Activated naive CD8-positive, alpha-beta T cell treated with anti-CD3 and anti-CD28 coated beads, Interleukin-2, amount 10 ng/mL, durations not matched to agents 7 days and 5 days (primary cell): ENCODE results near the gene MREG. TPM values are rescaled to one million over a fixed set of nuclear protein-coding genes. Genes with fewer than 3 reads are reported as not detected.

Experiments used
- ATAC-seq: fragments of 150-1000 bp; cut with Tn5 transposase; one replicate; pipeline ENCODE4 v1.10.0; 2021; ENCODE audit warnings: low read depth, moderate library complexity
- POLR2A ChIA-PET: fragments of 350-600 bp; sonication (Branson Sonifier 250); formaldehyde crosslinking; loops from one replicate; lab custom pipeline; 2021; ENCODE audit warnings: antibody characterized with exemption; lab: Charles Lee
- DNase-seq: peaks from one replicate; pipeline ENCODE4 v3.0.0; 2021
- H3K27ac Mint-ChIP-seq: one replicate; pipeline ENCODE4 v1.8.0; 2022; ENCODE audit warnings: mild to moderate bottlenecking, mixed read lengths
- H3K27me3 Mint-ChIP-seq: one replicate; pipeline ENCODE4 v1.8.0; 2022; ENCODE audit warnings: mild to moderate bottlenecking, moderate library complexity, mixed read lengths
- H3K36me3 Mint-ChIP-seq: one replicate; pipeline ENCODE4 v1.8.0; 2021; ENCODE audit warnings: mild to moderate bottlenecking, mixed read lengths
- H3K4me1 Mint-ChIP-seq: one replicate; pipeline ENCODE4 v1.8.0; 2021; ENCODE audit warnings: mixed read lengths
- H3K4me3 Mint-ChIP-seq: one replicate; pipeline ENCODE4 v1.8.0; 2022; ENCODE audit warnings: mild to moderate bottlenecking, moderate library complexity, mixed read lengths
- H3K9me3 Mint-ChIP-seq: one replicate; pipeline ENCODE4 v1.8.0; 2021; ENCODE audit warnings: mixed read lengths
- total RNA-seq, 2 experiments: library from RNA; stranded (reverse); gene quantifications; one replicate each; pipeline ENCODE4 v1.2.3, GENCODE V29; 2021

Gene MREG, protein sequence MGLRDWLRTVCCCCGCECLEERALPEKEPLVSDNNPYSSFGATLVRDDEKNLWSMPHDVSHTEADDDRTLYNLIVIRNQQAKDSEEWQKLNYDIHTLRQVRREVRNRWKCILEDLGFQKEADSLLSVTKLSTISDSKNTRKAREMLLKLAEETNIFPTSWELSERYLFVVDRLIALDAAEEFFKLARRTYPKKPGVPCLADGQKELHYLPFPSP
- total RNA-seq, result 1 to 10 TPM; 7.0 to 8.5 TPM

DNA sequence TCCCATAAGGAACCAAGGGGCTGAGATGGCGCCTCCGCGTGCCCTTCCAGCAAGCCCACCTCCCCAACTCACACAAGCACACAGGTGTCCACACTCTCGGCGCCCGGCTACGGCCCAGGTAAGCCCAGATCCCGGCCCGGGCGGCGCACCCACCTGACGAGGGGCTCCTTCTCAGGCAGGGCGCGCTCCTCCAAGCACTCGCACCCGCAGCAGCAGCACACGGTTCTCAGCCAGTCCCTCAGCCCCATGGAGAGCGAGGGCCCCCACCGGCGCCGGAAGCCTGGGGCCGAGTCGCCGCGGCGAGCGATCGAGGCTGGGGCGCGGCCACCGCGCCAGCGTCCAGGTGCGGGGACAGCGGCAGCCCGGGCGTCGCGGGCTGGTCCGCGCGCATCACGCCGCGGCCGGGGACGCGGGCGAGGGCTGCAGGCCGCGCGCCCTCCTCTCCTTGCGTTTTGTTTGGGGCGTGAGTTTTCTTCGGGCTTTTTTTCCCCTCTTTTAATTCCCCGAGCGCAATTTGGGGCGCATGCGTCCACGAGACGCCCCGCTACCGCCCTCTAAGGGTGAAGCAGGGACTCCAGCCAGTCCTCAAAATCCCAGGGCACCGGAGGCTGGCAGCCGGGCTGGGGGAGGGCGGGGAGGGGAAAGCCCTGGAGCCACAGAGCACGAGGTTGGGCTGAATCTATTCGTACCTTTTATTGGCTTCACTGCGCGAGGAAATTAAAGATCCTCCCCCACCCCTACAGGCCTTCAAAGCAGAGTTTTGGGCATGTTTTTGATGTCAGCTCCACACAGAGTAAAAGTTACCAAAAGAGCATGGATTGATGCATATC lies at the start of gene MREG:
Gene MREG (minus strand): TSS at position 472 of the 830 bp plus-strand sequence. CDS start 224 bp downstream, at position 248.
- DNase-seq, result peak; percentile 84
- no peaks in the 10 kb centered on the region for H3K27me3 Mint-ChIP-seq
- peak; percentile 66 for ATAC-seq
- H3K9me3 Mint-ChIP-seq, result no peaks in the 10 kb centered on the region
- POLR2A ChIA-PET, result interaction anchor here (0.6 kb wide), 2 partner anchors 7 to 264 kb away, joined by 3 read pairs; no protein-coding TSS in a partner anchor
- H3K4me1 Mint-ChIP-seq, result peaks cover 40% of the 10 kb centered on the region
- H3K4me3 Mint-ChIP-seq, result peak within 1 kb of the TSS; percentile 90
- H3K27ac Mint-ChIP-seq, result peak within 1 kb of the TSS; percentile 65
- H3K36me3 Mint-ChIP-seq, result peaks cover 2% of the 10 kb centered on the region

DNA sequence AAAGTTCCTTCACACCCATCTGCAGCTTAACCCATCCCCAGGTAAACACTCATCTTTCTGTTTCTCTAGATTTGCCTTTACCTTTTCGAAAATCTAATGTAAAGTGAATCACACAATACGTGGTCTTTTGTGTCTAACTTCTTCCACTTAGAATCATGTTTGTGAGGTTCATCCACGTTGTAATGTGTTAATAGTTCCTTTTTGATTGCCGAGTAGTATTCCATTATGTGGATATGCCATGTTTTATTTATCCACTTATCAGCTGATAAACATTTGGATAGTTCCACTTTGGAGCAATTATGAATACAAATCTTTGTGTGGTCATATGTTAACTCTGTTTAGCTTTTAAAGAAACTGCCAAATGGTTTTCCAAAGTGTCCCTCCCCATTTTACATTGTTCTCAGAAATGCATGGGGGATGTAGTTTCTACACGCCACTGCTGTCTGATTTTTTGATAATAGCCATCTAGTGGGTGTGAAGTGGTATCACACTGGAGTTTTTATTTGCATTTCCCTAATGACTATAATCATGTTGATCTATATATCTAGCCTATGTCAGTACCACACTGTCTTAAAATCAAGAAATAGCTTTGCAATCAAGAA lies 46.0 kb upstream of the MREG start:
- Mint-ChIP-seq H3K27me3 (no peaks in the 10 kb centered on the region), H3K4me1 (peaks cover 31% of the 10 kb centered on the region), H3K4me3 (no peak overlapping the region), H3K27ac (no peak overlapping the region), H3K36me3 (peaks cover 19% of the 10 kb centered on the region), H3K9me3 (no peaks in the 10 kb centered on the region)
- POLR2A ChIA-PET, result interaction anchor here (1.1 to 2.5 kb wide), 4 partner anchors 9 to 93 kb away, joined by 4 to 11 read pairs (median 6); partner anchors contain the start of genes PECR and TMEM169
- DNase-seq (no peak), ATAC-seq (no peak)

DNA sequence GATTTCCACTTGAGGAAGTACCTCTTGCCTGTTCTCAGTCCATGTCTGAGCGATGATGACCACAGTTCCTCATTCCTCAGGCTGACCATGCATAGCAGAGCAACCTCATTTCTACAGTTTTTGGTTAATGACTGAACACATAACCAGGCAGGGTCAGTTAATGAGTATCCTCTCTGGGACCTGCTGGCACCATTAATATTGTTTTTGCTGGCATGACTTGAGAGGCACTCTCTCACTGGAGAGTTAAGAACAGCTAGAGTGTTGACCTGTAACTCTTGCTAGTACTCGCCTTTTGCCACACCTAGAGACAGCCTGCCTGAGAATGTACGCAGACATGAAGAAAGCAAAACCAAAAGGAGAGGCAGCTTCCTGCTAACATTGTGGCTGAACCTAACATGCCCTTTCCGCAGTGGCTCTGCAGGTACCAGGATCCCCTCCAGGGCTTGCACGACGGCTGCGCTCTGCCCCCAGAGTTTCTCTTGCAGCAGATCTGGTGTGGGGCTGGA lies 44.4 kb upstream of the MREG start:
- peak overlapping the region; percentile 92 for H3K27ac Mint-ChIP-seq
- H3K27me3 Mint-ChIP-seq, result no peaks in the 10 kb centered on the region
- peak overlapping the region; percentile 79 for H3K4me3 Mint-ChIP-seq
- DNase-seq (peak; percentile 66), ATAC-seq (peak; percentile 99)
- H3K4me1 Mint-ChIP-seq, result peaks cover 31% of the 10 kb centered on the region
- POLR2A ChIA-PET, result interaction anchor here (1.6 to 2.5 kb wide), 4 partner anchors 11 to 52 kb away, joined by 4 to 11 read pairs (median 8); partner anchors contain the start of genes PECR, TMEM169 and XRCC5
- H3K36me3 Mint-ChIP-seq, result peaks cover 19% of the 10 kb centered on the region
- no peaks in the 10 kb centered on the region for H3K9me3 Mint-ChIP-seq

DNA sequence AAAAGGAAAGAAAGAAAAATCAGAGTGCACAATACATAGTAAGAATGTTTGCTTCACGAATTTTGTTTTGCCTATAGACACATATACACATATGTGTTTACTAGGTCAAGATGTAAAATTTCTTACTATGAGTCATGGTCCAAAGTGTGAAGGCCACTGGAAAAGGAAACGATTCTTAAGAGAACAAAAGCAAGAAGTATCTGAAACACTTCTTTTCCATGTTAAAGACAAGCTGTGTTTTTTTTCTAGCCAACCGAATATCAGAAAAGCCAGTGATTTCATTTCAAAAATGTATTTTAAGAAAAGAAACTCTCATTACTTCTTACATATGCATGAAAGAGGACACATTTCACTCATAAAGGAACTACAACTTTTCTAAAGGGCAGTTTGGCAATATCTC lies 43.4 kb upstream of the MREG start:
- no peak for DNase-seq
- ATAC-seq, result no peak
- H3K27me3 Mint-ChIP-seq, result no peaks in the 10 kb centered on the region
- peak overlapping the region; percentile 21 for H3K27ac Mint-ChIP-seq
- H3K36me3 Mint-ChIP-seq, result peaks cover 21% of the 10 kb centered on the region
- no peak overlapping the region for H3K4me3 Mint-ChIP-seq
- no peaks in the 10 kb centered on the region for H3K9me3 Mint-ChIP-seq
- H3K4me1 Mint-ChIP-seq, result peaks cover 31% of the 10 kb centered on the region
- POLR2A ChIA-PET, result no interaction called here

DNA sequence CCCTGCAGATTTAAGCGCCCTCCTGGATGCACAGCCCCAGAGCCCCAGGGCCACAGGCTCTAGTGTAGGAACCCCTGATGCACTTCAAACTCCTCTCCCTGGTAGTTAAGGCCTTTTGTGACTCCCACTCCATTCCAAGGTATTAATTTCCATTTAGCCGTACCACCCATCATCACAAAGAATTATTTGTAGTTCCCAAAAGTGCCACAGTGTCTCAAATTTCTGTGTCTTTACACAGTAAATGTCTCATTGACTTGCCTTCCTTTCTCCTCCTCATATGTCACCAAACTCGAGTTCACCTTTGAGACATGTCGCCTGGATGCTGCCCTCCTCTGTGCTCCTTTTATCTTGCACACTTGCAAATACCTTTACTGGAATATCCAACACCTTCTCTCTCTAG lies 42.3 kb upstream of the MREG start:
- Mint-ChIP-seq H3K36me3 (peaks cover 28% of the 10 kb centered on the region), H3K27ac (no peak overlapping the region)
- no peak for DNase-seq

DNA sequence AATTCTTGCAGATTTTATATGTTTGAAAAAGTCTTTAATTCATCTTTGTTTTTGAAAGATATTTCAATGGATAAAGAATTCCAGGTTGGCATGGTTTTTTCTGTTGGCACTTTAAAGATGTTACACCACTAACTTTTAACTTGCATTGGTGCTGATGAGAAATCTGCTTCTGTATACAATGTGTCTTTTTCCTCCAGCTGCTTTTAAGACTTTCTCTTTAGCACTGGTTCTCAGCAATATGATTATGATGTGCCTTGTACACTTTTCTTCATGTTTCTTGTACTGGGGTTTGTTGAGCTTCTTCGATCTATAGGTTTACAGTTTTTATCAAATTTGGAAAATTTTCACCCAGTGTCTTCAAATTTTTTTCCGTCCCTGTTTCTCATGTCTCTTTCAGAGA lies 39.1 kb upstream of the MREG start:
- no peaks in the 10 kb centered on the region for H3K27me3 Mint-ChIP-seq
- no peaks in the 10 kb centered on the region for H3K9me3 Mint-ChIP-seq
- ATAC-seq, result no peak
- H3K36me3 Mint-ChIP-seq, result peaks cover 34% of the 10 kb centered on the region
- H3K4me1 Mint-ChIP-seq, result peaks cover 12% of the 10 kb centered on the region
- H3K27ac Mint-ChIP-seq, result no peak overlapping the region
- DNase-seq, result no peak
- POLR2A ChIA-PET, result no interaction called here
- H3K4me3 Mint-ChIP-seq, result no peak overlapping the region

More for the DNA sequence above, 42.3 kb upstream of the MREG start:
- Mint-ChIP-seq H3K9me3 (no peaks in the 10 kb centered on the region), H3K27me3 (no peaks in the 10 kb centered on the region), H3K4me3 (no peak overlapping the region), H3K4me1 (peaks cover 31% of the 10 kb centered on the region)
- ATAC-seq, result no peak
- POLR2A ChIA-PET, result no interaction called here

DNA sequence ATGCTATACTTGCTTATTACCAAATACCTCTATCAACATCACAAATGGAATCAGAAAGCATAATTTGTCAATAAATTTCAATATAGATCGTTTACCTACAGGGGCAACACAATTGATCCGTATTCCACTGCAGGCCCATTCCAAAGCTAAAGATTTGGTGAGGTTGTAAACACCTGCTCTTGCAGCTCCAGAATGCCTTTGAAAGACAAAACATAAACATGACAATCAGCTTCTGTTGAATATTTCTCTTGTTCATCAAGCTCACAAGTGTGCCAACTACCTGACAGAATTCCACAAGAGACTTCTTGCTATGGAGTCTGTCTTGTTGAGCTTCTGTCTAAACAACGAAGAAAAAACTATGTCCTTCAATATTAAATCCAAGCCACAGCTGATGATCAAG lies 38.0 kb upstream of the MREG start:
- POLR2A ChIA-PET, result no interaction called here
- no peak overlapping the region for H3K4me3 Mint-ChIP-seq
- H3K27me3 Mint-ChIP-seq, result no peaks in the 10 kb centered on the region
- H3K4me1 Mint-ChIP-seq, result peaks cover 5% of the 10 kb centered on the region
- H3K9me3 Mint-ChIP-seq, result no peaks in the 10 kb centered on the region
- H3K36me3 Mint-ChIP-seq, result peaks cover 32% of the 10 kb centered on the region
- ATAC-seq (no peak), DNase-seq (no peak)
- no peak overlapping the region for H3K27ac Mint-ChIP-seq

DNA sequence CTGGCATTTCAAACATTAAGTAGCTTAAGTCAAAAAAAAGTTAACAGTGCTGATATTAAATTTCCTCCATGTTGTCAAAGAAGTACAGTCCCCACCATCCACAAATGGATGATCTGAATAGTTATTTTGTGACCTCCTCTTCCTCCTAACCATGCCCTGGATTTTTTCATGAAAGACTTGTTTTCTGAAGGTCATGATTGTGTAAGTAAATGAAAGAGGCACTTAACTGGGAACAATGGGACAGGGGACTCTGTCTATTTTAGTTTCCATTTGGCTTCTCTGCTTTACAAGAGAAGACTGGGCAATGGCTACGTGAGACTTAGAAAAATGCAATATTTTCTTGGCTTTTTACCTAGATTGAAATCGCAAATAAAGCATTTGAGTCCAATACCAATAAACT lies 36.1 kb upstream of the MREG start:
- DNase-seq (no peak), ATAC-seq (no peak)
- H3K4me3 Mint-ChIP-seq, result no peak overlapping the region
- no peaks in the 10 kb centered on the region for H3K9me3 Mint-ChIP-seq
- no peak overlapping the region for H3K27ac Mint-ChIP-seq
- POLR2A ChIA-PET, result no interaction called here
- peaks cover 24% of the 10 kb centered on the region for H3K36me3 Mint-ChIP-seq
- H3K27me3 Mint-ChIP-seq, result no peaks in the 10 kb centered on the region
- no peaks in the 10 kb centered on the region for H3K4me1 Mint-ChIP-seq

DNA sequence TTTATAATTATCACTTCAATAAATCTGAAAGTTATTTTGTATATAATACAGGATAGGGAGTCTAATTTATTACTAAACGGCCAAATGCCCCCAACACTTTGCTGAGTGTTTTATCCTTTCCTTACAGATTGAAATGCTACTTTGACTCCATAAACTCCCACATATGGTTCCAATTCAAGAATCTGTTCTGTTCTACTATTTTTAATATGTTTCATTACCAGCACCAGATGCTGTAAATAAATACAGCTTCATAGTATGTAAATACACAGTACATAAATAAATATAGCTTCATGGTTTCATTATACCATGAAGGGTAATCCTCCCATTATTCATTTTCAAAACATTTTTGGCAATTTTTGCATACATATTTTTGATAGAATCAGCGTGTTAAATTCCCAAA lies 34.0 kb upstream of the MREG start:
- Mint-ChIP-seq H3K9me3 (no peaks in the 10 kb centered on the region), H3K36me3 (peaks cover 30% of the 10 kb centered on the region), H3K27ac (no peak overlapping the region), H3K27me3 (no peaks in the 10 kb centered on the region), H3K4me3 (no peak overlapping the region), H3K4me1 (no peaks in the 10 kb centered on the region)
- ATAC-seq, result no peak
- no peak for DNase-seq
- POLR2A ChIA-PET, result no interaction called here

DNA sequence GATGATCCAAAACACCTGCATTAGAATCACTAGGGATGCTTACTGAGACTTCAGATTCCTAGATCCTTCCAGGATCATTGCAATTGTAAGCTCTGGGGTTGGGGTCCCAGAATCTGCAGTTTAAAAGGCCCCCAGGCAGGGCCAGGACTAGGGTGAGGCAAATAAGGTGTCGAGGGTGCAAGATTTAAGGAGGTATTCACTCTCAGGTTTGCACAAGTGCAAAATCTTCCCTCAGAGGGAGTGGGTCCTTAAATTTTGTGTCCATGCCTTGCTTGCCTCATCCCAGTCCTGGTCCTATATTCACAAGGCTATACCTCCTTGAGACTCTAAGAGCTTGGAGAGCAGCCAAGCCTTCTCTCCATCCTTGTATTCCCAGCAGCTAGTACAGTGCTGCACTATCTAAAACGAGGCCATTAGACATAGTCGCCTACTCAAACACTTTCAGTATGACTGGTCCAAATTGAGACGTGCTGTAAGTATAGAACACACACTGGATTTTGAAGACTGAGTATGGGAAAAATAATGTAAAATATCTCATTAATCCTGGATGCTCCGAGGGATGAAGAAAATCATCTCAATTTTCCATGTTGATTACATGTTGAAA lies 31.6 kb upstream of the MREG start:
- POLR2A ChIA-PET, result no interaction called here
- Mint-ChIP-seq H3K9me3 (no peaks in the 10 kb centered on the region), H3K4me1 (no peaks in the 10 kb centered on the region), H3K4me3 (no peak overlapping the region), H3K27ac (no peak overlapping the region), H3K36me3 (peaks cover 17% of the 10 kb centered on the region), H3K27me3 (no peaks in the 10 kb centered on the region)
- no peak for ATAC-seq
- DNase-seq, result no peak

DNA sequence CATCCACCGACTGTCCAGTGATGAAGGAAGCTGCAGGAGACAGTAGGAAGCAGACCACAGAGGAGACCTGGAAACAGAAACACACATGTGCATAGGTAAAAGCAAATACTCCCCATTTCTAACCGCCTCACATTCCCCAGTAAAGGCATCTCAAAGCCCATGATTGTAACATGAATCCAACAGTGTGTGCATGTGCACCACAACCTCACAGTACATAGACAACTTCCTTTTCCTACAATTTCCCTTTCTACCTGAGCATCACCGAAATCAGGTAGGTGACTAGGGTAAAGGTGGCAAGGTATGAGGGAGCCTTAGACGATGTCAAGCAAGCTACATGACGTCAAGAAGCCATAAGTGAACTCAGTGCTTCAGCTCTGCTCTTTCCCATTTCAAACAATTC lies 30.6 kb upstream of the MREG start:
- H3K4me3 Mint-ChIP-seq, result no peak overlapping the region
- H3K27ac Mint-ChIP-seq, result no peak overlapping the region
- no peaks in the 10 kb centered on the region for H3K27me3 Mint-ChIP-seq
- ATAC-seq (no peak), DNase-seq (no peak)
- POLR2A ChIA-PET, result no interaction called here
- H3K9me3 Mint-ChIP-seq, result no peaks in the 10 kb centered on the region
- no peaks in the 10 kb centered on the region for H3K4me1 Mint-ChIP-seq
- H3K36me3 Mint-ChIP-seq, result peaks cover 20% of the 10 kb centered on the region

DNA sequence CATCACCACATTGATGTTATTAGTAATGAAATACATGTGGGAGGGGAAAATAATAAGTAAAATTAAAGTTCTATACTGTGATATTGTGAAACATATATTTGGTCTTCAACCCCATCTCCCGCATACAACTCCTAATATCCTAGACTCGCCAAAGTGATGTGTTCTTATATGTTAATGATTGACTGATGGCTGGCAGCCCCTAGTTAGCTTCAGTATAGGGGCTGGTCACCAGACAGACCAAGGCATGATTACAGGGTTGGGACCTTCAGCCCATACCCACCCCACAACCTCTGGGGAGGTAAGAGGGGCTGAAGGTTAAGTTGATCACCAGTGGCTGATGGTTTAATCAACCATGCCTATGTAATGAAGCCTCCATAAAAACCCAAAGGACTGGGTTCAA lies 28.1 kb upstream of the MREG start:
- Mint-ChIP-seq H3K27me3 (no peaks in the 10 kb centered on the region), H3K4me1 (no peaks in the 10 kb centered on the region), H3K36me3 (peaks cover 18% of the 10 kb centered on the region), H3K4me3 (no peak overlapping the region), H3K27ac (no peak overlapping the region), H3K9me3 (no peaks in the 10 kb centered on the region)
- no peak for DNase-seq
- POLR2A ChIA-PET, result no interaction called here
- no peak for ATAC-seq

DNA sequence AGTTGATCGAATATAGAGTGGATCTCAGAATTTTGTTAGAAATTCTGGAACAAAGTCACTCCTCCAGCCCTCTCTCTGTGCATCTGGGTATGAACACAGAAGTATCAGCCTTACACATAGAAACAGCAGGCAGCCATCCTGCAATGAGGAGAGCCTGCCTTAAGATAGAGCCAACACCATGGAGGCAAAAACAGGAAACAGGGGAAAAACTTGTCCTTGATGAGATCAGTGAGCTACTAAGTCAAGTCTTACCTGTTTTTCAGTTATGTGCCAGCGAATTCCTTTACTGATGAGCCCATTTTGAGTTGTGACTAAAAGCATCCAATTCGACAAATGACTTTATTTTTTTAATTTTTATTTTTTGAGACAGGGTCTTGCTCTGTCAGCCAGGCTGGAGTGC lies 26.6 kb upstream of the MREG start:
- ATAC-seq (no peak), DNase-seq (no peak)
- POLR2A ChIA-PET, result no interaction called here
- H3K27ac Mint-ChIP-seq, result no peak overlapping the region
- no peaks in the 10 kb centered on the region for H3K9me3 Mint-ChIP-seq
- no peak overlapping the region for H3K4me3 Mint-ChIP-seq
- no peaks in the 10 kb centered on the region for H3K4me1 Mint-ChIP-seq
- peaks cover 18% of the 10 kb centered on the region for H3K36me3 Mint-ChIP-seq
- H3K27me3 Mint-ChIP-seq, result no peaks in the 10 kb centered on the region
